ENCODE measurements around the gene FGF18.

DNA sequence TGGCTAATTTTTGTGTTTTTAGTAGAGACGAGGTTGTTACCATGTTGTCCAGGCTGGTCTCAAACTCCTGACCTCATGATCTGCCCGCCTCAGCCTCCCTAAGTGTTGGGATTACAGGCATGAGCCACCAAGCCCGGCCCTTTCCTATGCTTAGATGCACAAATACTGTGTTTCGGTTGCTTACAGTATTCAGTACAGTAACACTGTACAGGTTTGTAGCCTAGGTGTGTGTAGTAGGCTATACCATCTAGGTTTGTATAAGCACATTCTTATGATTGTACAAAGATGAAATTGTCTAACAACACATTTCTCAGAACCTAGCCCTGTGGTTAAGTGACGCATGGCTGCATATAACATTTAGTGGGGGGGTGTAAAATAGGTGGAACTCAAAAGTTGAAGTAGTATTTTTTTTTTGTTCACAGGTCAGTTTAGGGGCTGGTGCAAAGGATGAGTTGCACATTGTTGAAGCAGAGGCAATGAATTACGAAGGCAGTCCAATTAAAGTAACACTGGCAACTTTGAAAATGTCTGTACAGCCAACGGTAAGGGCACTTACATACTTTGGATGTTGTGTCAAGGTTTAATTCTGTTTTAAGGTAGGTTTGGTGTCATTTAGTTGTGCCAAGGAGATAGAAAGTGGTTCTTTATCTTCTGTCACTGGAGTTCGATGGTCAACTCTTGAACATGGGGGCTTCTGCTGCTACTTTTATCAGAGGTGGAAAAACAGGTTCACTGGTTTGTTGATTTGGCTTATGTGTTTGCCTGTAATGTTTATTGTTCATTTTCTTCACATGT lies 28.4 kb upstream of the FGF18 start:
- TF ChIP-seq ZFX (CRISPR knock-in tag; IDR thresholded peaks at IDR 0.05) (no peak), EZH2 (IDR thresholded peaks at IDR 0.05; ENCODE audit: borderline replicate concordance, low read depth, low read length) (no peak), MAX (CRISPR knock-in tag; IDR thresholded peaks at IDR 0.05) (no peak)
